GDM1 (cell line): ENCODE results near the gene SNURF.
"Not testable (repeated sequence)": the region's sequence is repeated elsewhere in the genome, so short reads cannot be mapped to it uniquely, and the experiment has no call there.

Source experiments
- DNase-seq: peaks from one replicate; lab custom pipeline; 2025; lab: John Stamatoyannopoulos, UW

SNURF gene

DNA sequence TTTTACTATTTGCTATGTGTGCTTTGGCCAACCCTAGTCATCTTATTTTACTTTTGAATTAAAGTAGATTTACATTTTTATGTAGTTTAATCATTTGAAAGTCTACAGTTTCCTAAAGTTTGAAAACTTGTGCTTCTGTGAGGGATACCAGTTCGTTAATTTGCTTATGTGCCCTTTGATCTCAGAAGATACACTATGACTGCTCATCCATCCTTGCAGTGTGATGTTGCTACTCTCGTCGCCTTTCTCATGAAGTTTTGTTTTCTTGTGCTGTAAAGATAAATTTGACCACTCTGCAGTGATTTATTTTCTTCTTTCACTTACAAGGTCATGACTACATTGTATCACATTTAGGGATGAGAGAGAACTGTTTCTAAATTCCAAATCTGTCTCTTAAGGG is 16.3 kb downstream of the SNURF start:
- DNase-seq, result no peak

DNA sequence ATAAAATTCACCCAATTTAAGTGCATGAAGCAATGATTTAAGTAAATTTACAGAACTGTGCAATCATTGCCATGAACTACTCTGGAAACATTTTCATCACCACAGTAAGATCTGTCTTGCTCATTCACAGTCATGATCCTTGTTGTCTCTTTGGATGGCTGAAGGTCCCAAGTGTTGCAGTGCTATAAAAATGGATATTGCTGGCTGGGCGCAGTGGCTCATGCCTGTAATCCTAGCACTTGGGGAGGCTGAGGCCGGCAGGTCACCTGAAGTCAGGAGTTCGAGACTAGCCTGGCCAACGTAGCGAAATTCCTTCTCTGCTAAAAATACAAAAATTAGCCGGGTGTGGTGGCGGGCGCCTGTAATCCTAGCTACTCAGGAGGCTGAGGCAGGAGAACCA is 17.0 kb downstream of the SNURF start:
- no peak for DNase-seq

GRCh38 chr15:24972707-24973106 is 17.9 kb downstream of the SNURF start:
- not testable (repeated sequence) for DNase-seq

- no peak for DNase-seq
Observed at GRCh38 chr15:24976932-24977331, 22.1 kb downstream of the SNURF start.

GRCh38 chr15:24977686-24978085 is 22.9 kb downstream of the SNURF start:
- DNase-seq, result no peak

DNA sequence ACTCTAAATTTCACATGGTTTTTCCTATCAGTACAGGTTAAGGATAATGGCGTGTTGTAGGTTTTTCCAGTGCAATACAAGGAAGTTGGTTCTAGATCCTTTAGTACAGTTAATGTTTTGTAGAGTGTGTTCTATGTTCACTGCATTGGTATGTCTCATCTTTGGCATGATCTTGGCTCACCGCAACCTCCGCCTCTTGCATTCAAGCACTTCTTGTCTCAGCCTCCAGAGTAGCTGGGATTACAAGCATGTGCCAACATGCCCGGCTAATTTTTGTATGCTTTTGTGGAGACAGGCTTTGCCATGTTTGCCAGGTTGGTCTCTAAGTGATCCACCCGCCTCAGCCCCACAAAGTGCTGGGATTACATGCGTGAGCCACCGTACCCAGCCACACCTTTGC is 30.4 kb downstream of the SNURF start:
- DNase-seq, result no peak

DNA sequence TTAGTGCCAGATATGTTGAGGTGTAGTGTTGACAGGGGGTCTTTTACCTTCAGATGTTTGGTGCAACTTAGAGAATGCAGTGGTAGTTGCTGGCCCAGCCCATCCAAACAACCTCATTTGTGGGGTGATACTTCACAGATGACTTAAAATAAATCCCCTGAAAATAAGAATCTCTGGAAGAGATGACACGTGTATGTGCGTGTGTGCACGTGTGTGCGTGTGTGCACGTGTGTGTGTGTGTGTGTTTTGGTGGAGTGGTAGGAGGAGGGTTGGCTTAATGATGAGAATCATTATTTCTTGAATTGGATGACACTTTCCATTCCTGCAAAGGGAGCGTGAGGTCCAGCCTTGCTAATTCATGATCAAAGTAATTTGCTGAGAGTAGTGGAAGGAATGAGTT is 31.9 kb downstream of the SNURF start:
- DNase-seq, result no peak
